GM21529 (cell line): ENCODE data around the gene EXOC6B.

Source experiments
- ATAC-seq: cut with Tn5 transposase; IDR thresholded peaks from one replicate; pipeline ENCODE4 v1.9.1; 2021; ENCODE audit not compliant: unreplicated experiment

Gene EXOC6B

DNA sequence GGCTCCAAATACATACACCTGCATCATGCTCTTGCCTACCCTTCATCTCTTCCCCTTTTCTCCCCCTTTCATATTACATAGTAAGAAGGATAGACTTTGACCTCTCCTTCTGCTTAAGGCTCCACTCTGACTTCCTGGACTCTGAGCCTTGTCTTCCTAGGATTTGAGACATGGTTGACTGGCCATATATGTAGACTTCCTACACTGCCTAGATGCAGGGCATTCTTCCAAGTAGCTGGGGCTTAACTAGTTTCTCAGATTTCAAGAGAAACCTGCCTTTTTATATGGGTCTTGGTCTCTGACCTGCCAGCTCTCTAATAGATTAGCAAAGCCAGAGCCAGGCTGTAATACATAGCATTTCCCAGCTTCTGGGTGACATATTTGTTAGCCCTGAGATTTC, 642.8 kb downstream of the EXOC6B start:
- no peak for ATAC-seq

DNA sequence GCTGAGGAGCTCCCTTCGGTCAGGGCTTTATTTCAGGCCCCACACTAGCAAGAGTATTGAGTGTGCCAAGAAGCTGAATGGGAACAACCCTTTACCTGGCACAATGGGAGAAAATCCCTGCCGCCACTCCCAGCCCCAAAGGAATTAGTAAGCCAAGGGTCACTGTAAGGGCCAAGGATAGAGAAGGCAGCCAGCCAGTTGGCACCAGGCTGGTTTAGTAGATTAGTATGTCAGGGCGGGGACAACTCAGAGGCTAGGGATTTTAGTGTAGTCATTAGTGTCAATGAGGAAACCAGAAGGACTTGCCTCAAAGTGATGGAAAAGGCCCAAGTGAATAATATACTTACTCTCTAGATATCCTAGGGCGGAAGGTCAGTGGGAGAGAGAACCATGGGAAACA, 643.3 kb downstream of the EXOC6B start:
- no peak for ATAC-seq

DNA sequence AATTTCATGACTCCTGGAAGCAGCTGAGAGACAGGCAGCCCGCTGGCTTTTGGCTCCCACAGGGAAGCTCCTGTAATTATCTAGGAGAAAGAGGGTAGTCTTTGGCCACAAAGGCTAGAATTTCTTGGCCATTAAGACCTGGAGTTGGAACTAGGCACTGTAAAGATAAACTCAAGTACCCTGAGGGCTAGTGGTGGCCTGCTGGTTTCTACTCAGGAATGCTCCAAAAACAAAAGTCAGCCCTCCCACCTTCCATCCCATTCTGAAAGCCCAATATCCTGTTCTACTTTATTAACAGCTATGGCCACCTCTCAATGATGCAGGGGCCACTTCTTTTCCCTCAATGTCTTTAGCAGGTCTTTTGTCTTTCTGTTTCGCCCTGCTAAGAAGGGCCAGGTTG, 644.2 kb downstream of the EXOC6B start:
- ATAC-seq: no peak

DNA sequence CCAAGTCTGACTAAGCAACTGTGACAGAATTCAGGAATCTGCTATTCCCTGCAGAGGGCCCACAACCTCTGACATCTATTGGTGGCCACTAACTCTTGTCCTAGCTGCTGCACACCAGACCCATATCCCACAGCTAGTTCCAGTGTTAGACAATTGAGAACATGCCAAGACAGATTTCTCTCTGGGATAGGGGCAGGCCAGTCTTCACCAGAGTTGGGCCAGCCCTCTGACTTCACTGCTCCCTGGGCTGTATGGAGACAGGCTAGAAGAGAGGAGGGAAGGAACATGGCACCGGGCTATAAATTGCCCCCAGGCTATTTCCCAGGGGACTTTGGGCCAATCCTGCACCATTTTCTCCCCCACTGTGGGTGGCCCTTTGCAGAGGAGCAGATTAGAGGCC, 645.5 kb downstream of the EXOC6B start:
- no peak for ATAC-seq

DNA sequence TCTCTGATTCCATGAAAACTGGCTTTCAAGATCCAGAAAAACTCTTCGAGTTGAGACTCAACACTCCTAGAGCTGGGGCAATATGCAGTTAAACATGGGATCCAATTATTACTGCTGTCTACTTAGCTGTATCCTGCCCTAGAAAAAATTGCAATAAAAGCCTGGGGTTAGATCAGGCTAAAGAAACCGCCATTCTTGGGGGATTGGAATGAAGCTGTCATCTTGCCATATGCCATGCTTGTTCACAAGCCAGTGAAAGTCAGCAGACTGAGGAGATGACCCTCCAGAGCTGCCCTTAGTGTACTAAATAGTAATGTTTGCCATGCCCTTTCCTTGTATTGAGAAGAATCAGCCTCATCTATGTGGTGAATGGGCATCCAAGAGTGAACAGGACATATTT, 647.3 kb downstream of the EXOC6B start:
- no peak for ATAC-seq

DNA sequence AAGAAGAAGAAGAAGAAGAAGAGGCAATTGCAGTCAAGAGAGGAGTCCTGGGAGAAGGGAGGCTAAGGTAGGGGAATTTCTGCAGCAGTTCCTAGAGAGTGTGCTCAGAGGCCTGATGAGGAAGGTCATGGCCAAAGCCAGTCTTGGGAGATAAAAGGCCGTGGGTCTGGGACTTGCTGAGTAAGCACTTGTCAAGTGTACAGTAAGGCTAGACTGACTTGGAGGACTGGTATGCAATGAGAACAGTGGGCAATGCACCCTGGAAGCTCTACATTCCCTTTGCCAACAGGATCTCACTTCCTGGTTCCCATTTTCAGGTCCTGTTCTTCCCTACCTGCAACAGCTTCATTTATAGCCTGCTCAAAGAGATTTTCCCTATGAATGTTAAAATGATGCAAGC, 649.6 kb downstream of the EXOC6B start:
- ATAC-seq: no peak

DNA sequence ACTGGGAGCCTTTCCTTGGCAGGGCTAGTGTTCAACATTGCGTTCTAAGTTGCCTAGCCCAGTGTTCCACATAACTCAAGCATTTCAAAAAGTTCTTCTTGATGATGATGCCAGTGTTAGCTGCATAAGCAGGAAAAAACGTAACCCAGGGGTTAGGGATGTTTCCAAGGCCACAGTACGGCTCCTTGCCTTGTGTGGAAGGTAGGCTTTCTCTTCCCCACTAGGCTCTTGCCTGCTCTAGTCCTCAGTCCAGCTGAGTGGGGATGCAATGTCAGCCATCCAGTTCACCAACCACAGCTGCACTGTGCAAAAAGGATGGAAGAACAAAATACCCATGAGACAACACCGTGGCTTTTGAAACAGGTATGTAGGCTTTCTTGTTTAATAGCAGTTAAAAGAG, 650.2 kb downstream of the EXOC6B start:
- no peak for ATAC-seq

DNA sequence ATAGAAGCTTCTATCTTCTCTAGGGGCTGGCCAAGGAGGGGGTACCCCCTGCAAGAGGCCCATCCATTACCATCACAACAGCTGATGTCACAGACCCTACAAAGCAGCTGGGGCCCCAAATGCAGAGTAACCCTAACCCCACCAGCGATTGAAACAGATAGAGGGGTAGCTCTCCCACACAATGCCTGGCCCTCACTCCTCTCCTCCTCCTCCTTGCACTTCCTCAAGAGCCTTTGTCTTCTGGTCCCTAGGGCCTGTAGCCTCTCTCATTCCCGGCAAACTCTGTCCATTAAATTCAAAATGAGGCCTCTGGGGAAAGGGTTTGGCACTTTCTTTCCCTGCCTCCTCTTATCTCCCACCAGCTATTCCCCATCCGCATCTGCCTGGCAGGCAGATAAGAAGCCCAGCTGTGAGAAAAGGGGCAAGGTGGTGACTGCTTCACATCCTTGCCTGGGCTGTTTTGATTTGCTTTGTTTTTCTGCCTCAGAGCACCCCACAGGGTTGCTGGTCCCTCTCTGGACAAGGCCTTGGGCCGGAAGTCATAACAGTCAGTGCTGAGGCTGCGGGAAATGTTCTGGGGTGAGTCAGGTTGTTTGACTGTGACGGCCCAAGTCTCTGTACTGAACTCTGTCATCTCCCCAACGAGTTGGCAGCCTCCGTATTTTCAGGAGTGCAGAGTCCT, 652.1 kb downstream of the EXOC6B start:
- no peak for ATAC-seq

DNA sequence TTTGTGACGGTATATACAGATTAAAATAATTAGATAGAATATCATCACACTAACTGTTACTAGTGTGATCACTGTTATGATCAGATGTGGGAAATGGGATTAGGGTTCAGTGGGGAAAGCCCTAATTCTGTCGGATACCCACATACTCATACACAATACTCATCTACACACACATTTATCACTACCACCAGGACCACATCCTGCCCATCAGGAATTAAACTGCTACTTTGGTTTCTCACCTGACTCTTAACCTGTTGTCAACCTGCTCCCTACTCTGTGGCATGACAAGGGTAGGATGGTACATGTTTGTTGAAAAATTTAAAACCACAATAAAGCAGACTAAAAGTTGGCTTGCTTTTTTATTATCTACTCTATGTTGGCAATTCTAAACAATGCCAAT, 653.4 kb downstream of the EXOC6B start:
- no peak for ATAC-seq

DNA sequence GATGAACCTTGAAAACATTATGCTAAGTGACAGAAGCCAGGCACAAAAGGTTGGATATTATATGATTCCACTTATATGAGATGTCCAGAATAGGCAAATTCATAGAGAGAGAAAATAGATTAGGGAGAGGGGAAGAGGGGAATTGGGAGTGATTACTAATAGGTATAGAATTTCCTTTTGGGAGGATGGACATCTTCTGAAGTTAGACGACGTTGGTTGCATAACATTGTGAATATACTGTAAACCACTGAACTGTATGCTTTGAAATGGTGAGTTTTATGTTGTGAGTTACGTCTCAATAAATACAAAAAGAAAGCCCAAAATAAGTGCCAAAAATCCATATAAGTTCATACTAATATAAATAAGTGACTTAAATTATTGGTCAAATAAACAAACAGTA, 659.6 kb downstream of the EXOC6B start:
- ATAC-seq: no peak

DNA sequence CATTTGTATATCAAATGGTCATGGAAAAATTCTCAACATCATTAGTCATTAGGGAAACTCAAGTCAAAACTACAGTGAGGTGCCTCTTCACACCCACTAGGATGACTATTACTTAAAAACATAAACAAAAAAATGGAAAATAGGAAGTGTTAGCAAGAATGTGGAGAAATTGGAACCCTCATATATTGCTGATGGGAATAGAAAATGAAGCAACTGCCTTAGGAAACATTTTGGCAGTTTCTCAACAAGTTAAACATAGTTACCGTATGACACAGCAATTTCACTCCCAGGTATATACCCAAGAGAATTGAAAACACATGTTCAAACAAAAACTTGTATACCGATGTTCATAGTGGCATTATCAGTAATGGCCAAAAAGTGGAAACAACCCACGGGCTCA, 660.0 kb downstream of the EXOC6B start:
- ATAC-seq: no peak

DNA sequence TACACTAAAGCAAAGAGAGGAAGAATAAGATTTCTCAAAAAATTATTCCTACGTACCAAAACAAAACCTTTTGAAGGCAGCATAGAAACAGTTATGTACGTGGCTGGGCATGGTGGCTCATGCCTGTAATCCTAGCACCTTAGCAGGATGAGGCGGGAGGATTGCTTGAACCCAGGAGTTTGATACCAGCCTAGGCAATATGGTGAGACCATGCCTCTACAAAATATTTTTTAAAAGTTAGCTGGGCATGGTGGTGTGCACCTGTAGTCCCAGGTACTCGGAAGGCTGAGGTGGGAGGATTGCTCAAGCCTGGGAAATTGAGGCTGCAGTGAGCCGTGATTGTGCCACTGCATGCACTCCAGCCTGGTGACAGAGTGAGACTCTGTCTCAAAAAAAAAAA, 663.3 kb downstream of the EXOC6B start:
- ATAC-seq: no peak

DNA sequence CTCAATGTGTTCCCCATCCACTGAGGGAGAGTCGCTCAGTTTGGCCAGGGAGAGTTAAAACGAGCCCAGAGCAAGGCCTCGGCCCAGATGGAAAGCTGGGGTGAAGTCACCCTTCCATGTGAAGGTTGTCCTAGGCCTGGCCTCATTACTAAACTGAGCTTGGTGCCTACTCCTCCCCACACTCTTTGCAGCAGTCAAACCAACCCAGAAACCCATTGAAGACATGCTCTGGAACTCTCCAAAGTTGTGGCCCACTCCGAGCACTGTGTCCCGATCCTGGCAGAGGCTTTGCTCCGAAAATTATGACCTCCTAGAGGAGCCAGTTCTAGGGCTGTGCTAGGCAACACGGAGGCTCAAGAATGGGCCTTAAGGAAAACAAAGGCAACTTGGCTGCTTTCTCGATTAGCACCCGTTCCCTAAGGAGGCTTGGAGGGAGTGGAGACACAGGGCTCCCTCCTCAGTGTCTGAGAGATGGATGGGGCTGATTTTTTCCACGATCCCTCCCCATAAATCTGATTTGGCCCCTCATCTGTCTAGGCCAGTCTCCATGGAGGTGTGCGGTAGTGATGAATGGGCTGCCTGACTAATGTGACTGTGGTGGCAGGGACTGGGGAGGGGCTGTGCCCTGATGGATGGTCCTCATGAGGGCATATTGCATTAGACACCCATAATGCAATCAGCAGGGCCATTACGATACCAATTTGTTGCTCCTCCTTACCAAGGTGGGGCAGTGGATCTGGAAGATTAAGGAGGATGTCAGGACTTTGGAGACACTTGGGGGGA, 666.4 kb downstream of the EXOC6B start:
- ATAC-seq: no peak

DNA sequence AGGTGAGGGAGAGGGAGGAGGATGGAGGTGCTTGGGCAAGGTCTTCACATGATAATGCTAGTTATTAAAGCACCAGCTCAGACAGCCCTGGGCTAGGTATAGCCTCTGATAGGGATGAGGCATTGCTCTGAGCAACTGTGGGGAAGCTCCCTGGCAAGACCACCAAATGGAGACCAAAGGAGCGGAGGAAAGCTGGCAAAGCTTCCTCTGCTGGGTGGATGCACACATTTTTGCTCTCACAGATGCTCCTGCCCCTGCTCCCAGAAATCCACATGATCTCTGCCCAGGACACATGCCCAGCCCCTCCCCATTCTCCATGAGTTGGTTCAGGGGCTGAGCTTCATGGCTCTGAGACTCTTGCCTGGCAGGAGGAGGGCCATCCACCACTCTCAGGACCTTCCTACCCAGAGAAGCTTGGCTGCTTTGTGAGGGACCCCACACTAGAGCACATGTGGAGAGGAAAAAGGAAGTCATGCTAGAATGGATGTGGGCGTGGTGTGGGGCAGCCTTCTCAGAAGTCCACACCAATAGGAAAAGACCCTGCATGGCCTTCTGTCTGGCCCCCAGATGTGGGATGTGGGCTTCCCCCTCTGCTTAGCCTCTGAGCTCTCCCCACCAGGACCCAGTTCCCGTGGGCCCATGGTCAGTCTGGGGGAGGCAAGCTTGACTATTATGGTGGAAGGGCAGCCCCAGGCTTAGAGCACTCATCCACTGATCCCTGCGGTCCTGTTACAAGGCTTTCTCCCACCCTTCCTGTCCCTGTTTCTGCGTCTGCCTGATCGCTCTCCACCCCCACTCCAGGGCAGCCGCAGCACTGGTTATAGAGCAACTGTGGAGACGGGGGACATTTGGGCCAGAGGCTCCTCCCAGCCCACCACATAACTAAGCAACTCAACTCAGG, 667.7 kb downstream of the EXOC6B start:
- no peak for ATAC-seq

DNA sequence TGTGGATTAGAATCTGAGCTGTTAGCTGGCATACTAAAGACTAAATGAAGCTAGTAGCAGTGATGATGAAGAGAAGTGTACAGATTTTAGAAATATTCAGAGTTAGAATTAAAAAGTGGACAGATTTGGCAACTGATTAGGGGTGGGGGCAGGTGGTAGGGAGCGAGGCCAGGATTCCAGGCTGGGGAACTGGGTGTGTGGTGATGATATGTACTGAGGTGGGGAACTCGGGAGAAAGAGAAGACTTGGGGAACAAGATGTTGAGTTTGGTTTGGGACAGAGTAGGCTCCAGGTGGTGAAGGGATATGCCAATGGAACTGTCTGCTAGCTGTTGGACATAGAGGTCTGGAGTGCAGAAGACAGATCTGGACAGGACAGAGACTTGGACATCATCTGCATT, 669.0 kb downstream of the EXOC6B start:
- ATAC-seq: no peak

DNA sequence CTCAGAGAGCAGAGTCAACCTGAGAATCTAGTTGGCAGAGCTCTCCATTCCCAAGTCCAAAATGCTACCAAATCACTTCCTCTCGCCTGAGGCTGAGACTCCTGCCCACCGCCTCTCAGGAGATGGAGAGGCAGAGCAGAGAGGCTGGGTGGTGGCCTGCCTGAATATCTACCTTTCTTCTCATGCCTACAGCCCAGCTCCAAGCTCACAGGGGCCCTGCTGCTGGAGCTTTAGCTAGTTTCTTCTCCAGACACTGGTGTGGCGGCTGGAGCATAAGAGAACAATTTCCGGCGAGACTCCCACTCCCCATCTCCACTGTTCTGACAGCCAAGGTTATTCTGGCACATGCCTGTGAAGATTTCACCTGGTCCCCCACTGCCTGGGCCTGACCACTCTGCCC, 670.1 kb downstream of the EXOC6B start:
- ATAC-seq: no peak

DNA sequence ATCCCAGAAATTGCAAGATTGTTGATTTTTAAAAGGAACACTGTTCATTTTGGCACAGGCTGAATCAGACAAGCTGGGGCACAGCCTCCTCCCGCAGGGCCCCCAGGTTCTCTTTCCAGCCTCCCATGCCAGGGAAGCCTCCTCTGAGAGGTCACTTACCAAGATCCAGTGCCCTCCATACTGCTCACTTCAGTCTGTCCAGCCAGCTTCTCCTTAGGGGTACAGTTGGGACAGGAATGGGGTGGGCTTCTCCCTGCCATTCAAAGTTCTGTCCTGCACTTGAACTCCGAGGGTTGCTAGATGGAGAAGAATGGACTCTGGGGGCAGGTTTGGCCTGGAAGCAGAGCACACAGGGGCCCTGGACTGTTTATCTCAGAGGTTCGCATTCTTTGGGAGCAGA, 670.7 kb downstream of the EXOC6B start:
- ATAC-seq: no peak

DNA sequence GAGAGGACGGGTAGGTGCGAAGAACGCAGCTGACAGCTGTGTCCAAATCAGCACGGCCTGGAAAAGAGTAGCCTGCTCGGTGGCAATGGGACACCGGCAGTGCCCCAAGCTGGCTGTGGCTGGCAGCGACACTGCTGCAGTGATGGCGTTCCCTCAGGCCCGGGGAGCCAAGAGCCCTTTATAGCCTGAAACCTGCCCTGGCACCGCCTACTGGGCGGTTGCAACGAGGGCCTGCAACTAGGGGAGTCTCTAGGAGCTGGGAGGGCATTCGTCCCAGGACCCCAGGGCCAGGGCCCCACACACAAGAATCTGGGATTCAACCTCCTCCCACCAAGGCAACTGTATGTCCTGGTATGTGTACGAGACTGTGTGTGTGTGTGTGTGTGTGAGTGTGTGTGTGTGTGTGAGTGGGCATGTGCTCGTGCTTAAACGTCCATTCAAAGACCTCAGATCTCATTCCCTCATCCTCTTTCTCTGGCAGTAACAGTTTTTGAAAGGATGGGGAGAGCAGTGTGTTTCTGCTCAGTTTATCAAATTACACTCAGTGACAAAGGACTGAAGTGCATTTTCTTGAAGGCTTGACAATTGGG, 671.4 kb downstream of the EXOC6B start:
- no peak for ATAC-seq

DNA sequence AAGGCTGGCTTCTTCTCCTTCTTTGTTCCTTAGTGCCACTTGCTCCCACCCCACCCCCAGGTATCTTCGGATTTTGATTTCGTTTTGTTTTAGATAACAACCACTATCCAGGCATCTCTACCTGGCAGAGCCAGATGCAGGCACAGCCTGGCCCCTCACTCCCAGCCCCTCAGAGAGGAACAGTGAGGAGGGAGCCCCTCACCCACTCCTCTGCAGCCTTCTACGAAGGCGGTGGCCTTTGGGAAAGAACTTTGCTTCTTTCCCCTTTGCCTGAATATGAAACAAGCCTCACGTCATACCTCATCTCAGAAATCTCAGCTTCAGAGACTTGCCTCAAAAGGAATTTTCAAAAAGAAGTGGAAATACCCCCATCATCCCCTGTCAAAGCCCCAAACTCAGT, 671.9 kb downstream of the EXOC6B start:
- ATAC-seq: no peak

DNA sequence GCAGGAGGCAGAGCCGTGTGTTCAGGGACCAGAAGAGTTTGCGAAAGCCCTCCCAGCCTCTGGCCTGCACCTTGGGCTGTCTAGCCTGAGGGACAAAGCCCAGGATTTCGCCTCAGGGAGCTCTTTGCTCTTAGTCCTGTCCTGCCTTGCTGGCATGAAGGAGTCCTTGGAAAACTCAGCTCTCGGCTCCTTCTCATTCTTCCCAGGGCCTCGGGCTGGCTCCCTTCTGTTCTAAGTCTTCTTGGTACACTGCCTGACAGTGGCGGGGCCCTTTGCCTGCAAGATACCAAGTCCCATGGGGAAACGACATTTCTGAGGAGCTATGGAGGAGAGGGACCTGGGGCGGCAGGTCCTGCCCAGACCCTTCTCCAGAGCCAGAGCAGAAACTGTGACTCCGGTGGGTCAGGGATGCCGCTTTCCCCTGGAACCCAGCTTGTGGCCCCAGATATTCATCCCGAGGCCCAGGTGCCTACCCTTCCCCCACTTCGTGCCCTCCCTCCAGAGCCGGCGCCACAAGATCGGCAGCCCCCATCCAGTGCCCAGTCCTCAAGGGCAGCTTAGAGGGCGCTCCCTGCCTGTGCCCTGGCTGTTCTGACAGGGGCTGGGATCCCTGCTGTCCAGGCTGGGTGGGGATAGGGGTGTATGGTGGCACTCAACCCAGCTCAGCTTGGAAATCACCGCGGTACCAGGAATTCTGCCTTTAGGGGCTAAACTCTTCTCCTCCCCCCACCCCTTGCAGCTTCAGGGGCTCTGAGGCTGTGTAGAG, 672.6 kb downstream of the EXOC6B start:
- no peak for ATAC-seq
